T-helper 1 cell treated with Interleukin-12 subunit alpha and Interleukin-12 subunit beta and Interleukin-4 antibody, amounts not matched to agents 30 μg/mL and 1 μg/mL, for 36 hours (primary cell): ENCODE measurements around the gene SPECC1.
"Not testable (repeated sequence)": the region's sequence is repeated elsewhere in the genome, so short reads cannot be mapped to it uniquely, and the experiment has no call there.

ENCODE experiments used
- H3K27ac Mint-ChIP-seq: one replicate; pipeline ENCODE4 v1.8.0; 2021; ENCODE audit warnings: mild to moderate bottlenecking, mixed read lengths
- H3K27me3 Mint-ChIP-seq: one replicate; pipeline ENCODE4 v1.8.0; 2021; ENCODE audit warnings: low read depth, mixed read lengths
- H3K36me3 Mint-ChIP-seq: one replicate; pipeline ENCODE4 v1.8.0; 2021; ENCODE audit warnings: low read depth, mixed read lengths
- H3K4me1 Mint-ChIP-seq: one replicate; pipeline ENCODE4 v1.8.0; 2021; ENCODE audit warnings: low read depth, mixed read lengths
- H3K4me3 Mint-ChIP-seq: one replicate; pipeline ENCODE4 v1.8.0; 2021; ENCODE audit warnings: mild to moderate bottlenecking, moderate library complexity, mixed read lengths
- H3K9me3 Mint-ChIP-seq: one replicate; pipeline ENCODE4 v1.8.0; 2021; ENCODE audit warnings: mixed read lengths

SPECC1 gene

DNA sequence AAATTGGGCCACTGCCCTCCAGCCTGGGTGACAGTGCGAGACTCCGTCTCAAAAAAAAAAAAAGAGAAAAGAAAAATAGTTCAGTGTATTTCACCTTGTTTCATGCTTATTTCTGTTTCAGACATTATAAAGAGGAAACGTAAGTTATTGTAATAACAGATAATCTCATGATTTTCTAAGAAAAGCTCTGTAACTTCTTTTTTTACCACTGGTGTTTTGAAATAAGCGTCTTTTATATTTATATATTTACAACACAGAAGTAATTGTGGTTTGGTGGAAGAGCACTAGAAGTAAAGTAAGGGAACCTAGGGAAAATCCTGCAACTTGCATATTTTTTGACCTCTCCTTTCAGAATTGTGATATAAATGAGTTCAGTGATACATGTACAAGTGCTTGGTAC lies 354.7 kb downstream of the SPECC1 start:
- H3K9me3 Mint-ChIP-seq, H3K36me3 Mint-ChIP-seq, H3K4me3 Mint-ChIP-seq, H3K27ac Mint-ChIP-seq, H3K27me3 Mint-ChIP-seq, H3K4me1 Mint-ChIP-seq: not testable (repeated sequence)
